Left lobe of liver (tissue), 2 donors: ENCODE data around the gene PTPRD. TPM values are rescaled to one million over a fixed set of nuclear protein-coding genes. Genes with fewer than 3 reads are reported as not detected.
"Not testable (repeated sequence)": the region's sequence is repeated elsewhere in the genome, so short reads cannot be mapped to it uniquely, and the experiment has no call there.

ENCODE experiments used
- ATAC-seq: fragments of 200-7000 bp; cut with Tn5 transposase; one replicate; pipeline ENCODE4 v1.9.1; 2020; ENCODE audit warnings: mild to moderate bottlenecking, moderate library complexity
- DNase-seq: peaks from one replicate; pipeline ENCODE4 v3.0.0-alpha.2; 2020; ENCODE audit warnings: low spot score
- total RNA-seq: library from RNA; stranded (reverse); gene quantifications from one replicate; pipeline ENCODE4 v1.2.1, GENCODE V29; 2021
- donor health status: DM: no; HTN: no; CAD: no; lungs with moderate emphysema.
- donor health status: DM: no; HTN: yes; CAD: no.

PTPRD gene
- total RNA-seq, 1 donor from 2014 or later = 29.4 TPM

GRCh38 chr9:9412241-9412640 lies 1200.6 kb downstream of the PTPRD start:
- ATAC-seq (no peak), DNase-seq (no peak)

- ATAC-seq = no peak
- no peak for DNase-seq
These were observed 1202.1 kb downstream of the PTPRD start for GRCh38 chr9:9410736-9411135.

- DNase-seq = no peak
- no peak for ATAC-seq
These were observed 1212.8 kb downstream of the PTPRD start for GRCh38 chr9:9399982-9400381.

- ATAC-seq (no peak), DNase-seq (no peak)
These were observed 1216.3 kb downstream of the PTPRD start for GRCh38 chr9:9396518-9396917.

GRCh38 chr9:9395539-9395938 lies 1217.3 kb downstream of the PTPRD start:
- ATAC-seq (no peak), DNase-seq (no peak)

- DNase-seq = no peak
These were observed 1220.0 kb downstream of the PTPRD start for GRCh38 chr9:9392755-9393154.

GRCh38 chr9:9389904-9390303 lies 1222.9 kb downstream of the PTPRD start:
- ATAC-seq (no peak), DNase-seq (no peak)

More at GRCh38 chr9:9392755-9393154, 1220.0 kb downstream of the PTPRD start:
- no peak for ATAC-seq

GRCh38 chr9:9387511-9388115 lies 1225.2 kb downstream of the PTPRD start:
- no peak for DNase-seq
- ATAC-seq = no peak

- ATAC-seq (no peak), DNase-seq (no peak)
These were observed 1250.5 kb downstream of the PTPRD start for GRCh38 chr9:9362332-9362731.

- no peak for DNase-seq
- ATAC-seq = peak; percentile 46
These were observed 1259.8 kb downstream of the PTPRD start for GRCh38 chr9:9352877-9353481.

- DNase-seq (no peak), ATAC-seq (peak; percentile 47)
These were observed 1271.6 kb downstream of the PTPRD start for GRCh38 chr9:9341203-9341602.

- ATAC-seq = no peak
- DNase-seq = no peak
These were observed 1275.7 kb downstream of the PTPRD start for GRCh38 chr9:9337129-9337528.

GRCh38 chr9:9326749-9327148 lies 1286.1 kb downstream of the PTPRD start:
- ATAC-seq (no peak), DNase-seq (no peak)

- DNase-seq = no peak
- no peak for ATAC-seq
These were observed 1293.8 kb downstream of the PTPRD start for GRCh38 chr9:9319007-9319406.

GRCh38 chr9:9310743-9311142 lies 1302.1 kb downstream of the PTPRD start:
- not testable (repeated sequence) for DNase-seq, ATAC-seq

GRCh38 chr9:9305600-9305999 lies 1307.2 kb downstream of the PTPRD start:
- ATAC-seq = no peak
- no peak for DNase-seq

GRCh38 chr9:9299134-9299533 lies 1313.7 kb downstream of the PTPRD start:
- no peak for DNase-seq
- no peak for ATAC-seq

GRCh38 chr9:9286001-9286400 lies 1326.8 kb downstream of the PTPRD start:
- ATAC-seq (no peak), DNase-seq (no peak)

GRCh38 chr9:9284201-9284600 lies 1328.6 kb downstream of the PTPRD start:
- DNase-seq (no peak), ATAC-seq (no peak)

- ATAC-seq (no peak), DNase-seq (no peak)
These were observed 1329.4 kb downstream of the PTPRD start for GRCh38 chr9:9283159-9283986.

GRCh38 chr9:9275601-9276000 lies 1337.2 kb downstream of the PTPRD start:
- DNase-seq = no peak
- ATAC-seq = no peak

GRCh38 chr9:9257999-9258498 lies 1354.8 kb downstream of the PTPRD start:
- DNase-seq (no peak), ATAC-seq (no peak)
